ENCODE data around the gene GPR132. TPM values are rescaled to one million over a fixed set of nuclear protein-coding genes. Genes with fewer than 3 reads are reported as not detected.

Gene GPR132
- total and polyA plus RNA-seq, 10 of the 15 experiments (the other 5 are each of a cell fraction or from before 2014, with no cell fraction given): 1.9 to 49.3 (median 20.4) TPM

- TF ChIP-seq CTCF (IDR thresholded peaks at IDR 0.05 in 2 of 3, conservative IDR thresholded peaks at IDR 0.05 in 1 of 3; ENCODE audit: control insufficient read depth in 2 of 3, extremely low read depth in 1 of 3, insufficient read depth in 1 of 3, low read depth in 3 of 3, low read length in 3 of 3) (no peak), CBFB (IDR thresholded peaks at IDR 0.05; ENCODE audit: low read depth) (no peak), ZNF274 (IDR thresholded peaks at IDR 0.05; ENCODE audit: insufficient read depth, insufficient read length) (no peak), GATAD2B (conservative IDR thresholded peaks at IDR 0.05; ENCODE audit: low read depth) (0 out of 2 replicates have a peak, but pooled peaks have one; percentile 15)
- TF ChIP-seq, protein P1, sequence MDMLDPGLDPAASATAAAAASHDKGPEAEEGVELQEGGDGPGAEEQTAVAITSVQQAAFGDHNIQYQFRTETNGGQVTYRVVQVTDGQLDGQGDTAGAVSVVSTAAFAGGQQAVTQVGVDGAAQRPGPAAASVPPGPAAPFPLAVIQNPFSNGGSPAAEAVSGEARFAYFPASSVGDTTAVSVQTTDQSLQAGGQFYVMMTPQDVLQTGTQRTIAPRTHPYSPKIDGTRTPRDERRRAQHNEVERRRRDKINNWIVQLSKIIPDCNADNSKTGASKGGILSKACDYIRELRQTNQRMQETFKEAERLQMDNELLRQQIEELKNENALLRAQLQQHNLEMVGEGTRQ (IDR thresholded peaks at IDR 0.05; ENCODE audit: borderline replicate concordance, low read depth, low read length): no peak
These were observed 3.6 kb upstream of the GPR132 start (continued) for GRCh38 chr14:105068818-105069217.

- no TSS peak for BruUV-seq (replicated peaks)
- H3K79me2 ChIP-seq (ENCODE audit: control insufficient read depth, insufficient read depth, low read length): peaks cover 43% of the 10 kb centered on the region
- FAIRE-seq (no peak), ATAC-seq (no peak), DNase-seq (ENCODE audit: low read depth, low spot score) (no peak)
- H3K27me3 ChIP-seq (replicated peaks in 1 of 2; ENCODE audit: control insufficient read depth in 2 of 2, insufficient read depth in 2 of 2, low read length in 1 of 2): no peaks in the 10 kb centered on the region
- ChIA-PET SMC1A (ENCODE audit: uncharacterized antibody, unreplicated experiment) (interaction anchor here (1.3 to 7.8 kb wide), 2 partner anchors 14 to 18 kb away, joined by 4 to 47 read pairs; no protein-coding TSS in a partner anchor), POLR2A (no interaction called here), CTCF (interaction anchor here (3.0 to 11.9 kb wide), 2 partner anchors 20 to 22 kb away, joined by 17 to 114 read pairs; no protein-coding TSS in a partner anchor), RAD21 (ENCODE audit: unreplicated experiment) (no interaction called here)
- in situ Hi-C loops (cut with MboI) (no loop called here), intact Hi-C loops (cut with micrococcal nuclease; ENCODE audit: unreplicated experiment) (loop anchor here (5.0 to 10.0 kb wide), 2 partner anchors 46 to 417 kb away; partner anchors contain the start of genes CDCA4 and CRIP1)
- 87% methylated on average over 12 of the region's 12 CpGs for WGBS (ENCODE audit: insufficient coverage, insufficient replicate concordance, low lambda C conversion rate, missing lambda C conversion rate)
- no peak overlapping the region for H3K4me3 ChIP-seq
- H3K4me2 ChIP-seq (ENCODE audit: control insufficient read depth, insufficient read depth): peak overlapping the region; percentile 98
- H3K27ac ChIP-seq (ENCODE audit: control insufficient read depth, insufficient read depth): peak overlapping the region; percentile 93
- no peak overlapping the region for H3K9ac ChIP-seq (ENCODE audit: control insufficient read depth, insufficient read depth, low read length)
- H2AFZ ChIP-seq (ENCODE audit: control insufficient read depth, low read depth, low read length): no peak overlapping the region
- H4K20me1 ChIP-seq (ENCODE audit: control insufficient read depth, insufficient read depth): no peaks in the 10 kb centered on the region
- no peaks in the 10 kb centered on the region for H3K36me3 ChIP-seq (ENCODE audit: control insufficient read depth in 2 of 2, insufficient read depth in 2 of 2, low read length in 1 of 2)
- no peaks in the 10 kb centered on the region for H3K9me3 ChIP-seq (replicated peaks; ENCODE audit: control insufficient read depth, insufficient read depth, low read length)
- peaks cover 61% of the 10 kb centered on the region for H3K4me1 ChIP-seq (ENCODE audit: control insufficient read depth, insufficient read depth, low read length)
- TF ChIP-seq CREM (IDR thresholded peaks at IDR 0.05; ENCODE audit: low read depth): no peak
- TF ChIP-seq NR2C1 (IDR thresholded peaks at IDR 0.05): no peak
- TF ChIP-seq, protein P2, sequence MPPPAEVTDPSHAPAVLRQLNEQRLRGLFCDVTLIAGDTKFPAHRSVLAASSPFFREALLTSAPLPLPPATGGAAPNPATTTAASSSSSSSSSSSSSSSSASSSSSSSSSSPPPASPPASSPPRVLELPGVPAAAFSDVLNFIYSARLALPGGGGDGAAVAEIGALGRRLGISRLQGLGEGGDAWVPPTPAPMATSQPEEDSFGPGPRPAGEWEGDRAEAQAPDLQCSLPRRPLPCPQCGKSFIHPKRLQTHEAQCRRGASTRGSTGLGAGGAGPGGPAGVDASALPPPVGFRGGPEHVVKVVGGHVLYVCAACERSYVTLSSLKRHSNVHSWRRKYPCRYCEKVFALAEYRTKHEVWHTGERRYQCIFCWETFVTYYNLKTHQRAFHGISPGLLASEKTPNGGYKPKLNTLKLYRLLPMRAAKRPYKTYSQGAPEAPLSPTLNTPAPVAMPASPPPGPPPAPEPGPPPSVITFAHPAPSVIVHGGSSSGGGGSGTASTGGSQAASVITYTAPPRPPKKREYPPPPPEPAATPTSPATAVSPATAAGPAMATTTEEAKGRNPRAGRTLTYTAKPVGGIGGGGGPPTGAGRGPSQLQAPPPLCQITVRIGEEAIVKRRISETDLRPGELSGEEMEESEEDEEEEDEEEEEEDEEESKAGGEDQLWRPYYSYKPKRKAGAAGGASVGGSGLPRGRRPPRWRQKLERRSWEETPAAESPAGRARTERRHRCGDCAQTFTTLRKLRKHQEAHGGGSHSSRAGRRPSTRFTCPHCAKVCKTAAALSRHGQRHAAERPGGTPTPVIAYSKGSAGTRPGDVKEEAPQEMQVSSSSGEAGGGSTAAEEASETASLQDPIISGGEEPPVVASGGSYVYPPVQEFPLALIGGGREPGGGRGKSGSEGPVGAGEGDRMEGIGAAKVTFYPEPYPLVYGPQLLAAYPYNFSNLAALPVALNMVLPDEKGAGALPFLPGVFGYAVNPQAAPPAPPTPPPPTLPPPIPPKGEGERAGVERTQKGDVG (CRISPR knock-in tag; IDR thresholded peaks at IDR 0.05): no peak
- TF ChIP-seq HSF1 (IDR thresholded peaks at IDR 0.05; ENCODE audit: low read depth, low read length): no peak
- TF ChIP-seq SUZ12 (IDR thresholded peaks at IDR 0.05; ENCODE audit: unreplicated experiment): no peak
- no peak for TF ChIP-seq MXI1 (IDR thresholded peaks at IDR 0.05; ENCODE audit: low read depth, low read length)
- TF ChIP-seq MEF2A (IDR thresholded peaks at IDR 0.05; ENCODE audit: insufficient read depth, low read depth, low read length): no peak
- TF ChIP-seq SP1 (IDR thresholded peaks at IDR 0.05; ENCODE audit: low read depth, low read length): no peak
- TF ChIP-seq BCL11A (IDR thresholded peaks at IDR 0.05; ENCODE audit: low read depth, low read length): no peak
- no peak for TF ChIP-seq CBFB (IDR thresholded peaks at IDR 0.05; ENCODE audit: low read depth)
- no peak for TF ChIP-seq NFYB (IDR thresholded peaks at IDR 0.05; ENCODE audit: insufficient read depth, low read depth, low read length)
- no peak for TF ChIP-seq TCF3 (IDR thresholded peaks at IDR 0.05; ENCODE audit: borderline replicate concordance, insufficient read depth, low read depth, low read length)
These were observed 2.7 kb upstream of the GPR132 start for GRCh38 chr14:105067969-105068301.
